Liver (tissue), 9 donors: ENCODE data around the gene PARM1. TPM values are rescaled to one million over a fixed set of nuclear protein-coding genes. Genes with fewer than 3 reads are reported as not detected.

Source experiments
- DNase-seq: peaks from one replicate; pipeline ENCODE4 v3.0.0-alpha.2; 2017; ENCODE audit warnings: low spot score
- H3K27ac ChIP-seq, 2 donors: one replicate each; pipeline ENCODE4 v1.7.0; 2013; ENCODE audit warnings: inconsistent platforms in 2 of 2, low read length in 2 of 2, control low read depth in 1 of 2, low read depth in 1 of 2, mild to moderate bottlenecking in 1 of 2
- H3K27me3 ChIP-seq, 4 donors: one replicate each; pipeline versions ENCODE4 v1.6.1 to v1.7.0; 2013; ENCODE audit warnings: low read length in 3 of 4, inconsistent platforms in 1 of 4, mild to moderate bottlenecking in 1 of 4, moderate library complexity in 1 of 4; ENCODE audit not compliant: control insufficient read depth in 4 of 4, insufficient read depth in 4 of 4
- H3K36me3 ChIP-seq, 4 donors: one replicate each; pipeline versions ENCODE4 v1.6.1 to v1.7.0; 2013; ENCODE audit warnings: low read length in 3 of 4, mild to moderate bottlenecking in 3 of 4, low read depth in 1 of 4, moderate library complexity in 1 of 4; ENCODE audit not compliant: control insufficient read depth in 4 of 4, insufficient read depth in 3 of 4
- H3K4me1 ChIP-seq, 4 donors: one replicate each; pipeline versions ENCODE4 v1.6.1 to v1.7.0; 2013; ENCODE audit warnings: low read length in 3 of 4, mild to moderate bottlenecking in 3 of 4, moderate library complexity in 1 of 4; ENCODE audit not compliant: control insufficient read depth in 4 of 4, insufficient read depth in 4 of 4
- H3K4me3 ChIP-seq, 3 donors: one replicate each; pipeline versions ENCODE4 v1.6.1 to v1.7.0; 2013; ENCODE audit warnings: low read length in 3 of 3, control low read depth in 1 of 3, low read depth in 1 of 3, mild to moderate bottlenecking in 1 of 3
- H3K9ac ChIP-seq, 2 donors: one replicate each; pipeline ENCODE4 v1.7.0; 2013; ENCODE audit warnings: low read length in 2 of 2, mild to moderate bottlenecking in 2 of 2, moderate library complexity in 2 of 2, control low read depth in 1 of 2, low read depth in 1 of 2
- H3K9me3 ChIP-seq, 4 donors: one replicate each; pipeline versions ENCODE4 v1.6.1 to v1.7.0; 2013; ENCODE audit warnings: low read length in 3 of 4; ENCODE audit not compliant: control insufficient read depth in 4 of 4
- ATF3 ChIP-seq: IDR thresholded peaks from 2 replicates; pipeline ENCODE4 v1.6.1; 2016; ENCODE audit warnings: antibody characterized with exemption
- CTCF ChIP-seq: fragments of 150-350 bp; IDR thresholded peaks from 2 replicates; pipeline ENCODE4 v1.5.1; 2017; ENCODE audit warnings: improper control_type of control experiment, low read depth, low read length; ENCODE audit not compliant: missing input control
- EGR1 ChIP-seq, 2 donors: IDR thresholded peaks; 2 replicates each; pipeline ENCODE4 v1.6.1; 2016 to 2018; ENCODE audit warnings: antibody characterized with exemption in 2 of 2, low read depth in 2 of 2
- FOXA1 ChIP-seq: IDR thresholded peaks from 2 replicates; pipeline ENCODE4 v1.6.1; 2016; ENCODE audit warnings: antibody characterized with exemption
- FOXA2 ChIP-seq: IDR thresholded peaks from 2 replicates; pipeline ENCODE4 v1.6.1; 2016; ENCODE audit warnings: antibody characterized with exemption
- GABPA ChIP-seq, 2 donors: IDR thresholded peaks in 1 of 2; conservative IDR thresholded peaks in 1 of 2; 2 replicates each; pipeline ENCODE4 v1.6.1; 2016; ENCODE audit warnings: antibody characterized with exemption in 2 of 2, mild to moderate bottlenecking in 1 of 2, moderate library complexity in 1 of 2
- HNF4A ChIP-seq, 2 donors: conservative IDR thresholded peaks; 2 replicates each; pipeline ENCODE4 v1.6.1; 2016; ENCODE audit warnings: antibody characterized with exemption in 2 of 2, mild to moderate bottlenecking in 2 of 2
- HNF4G ChIP-seq: IDR thresholded peaks from 2 replicates; pipeline ENCODE4 v1.6.1; 2016; ENCODE audit warnings: antibody characterized with exemption
- JUND ChIP-seq, 2 donors: IDR thresholded peaks; 2 replicates each; pipeline ENCODE4 v1.6.1; 2016; ENCODE audit warnings: antibody characterized with exemption in 2 of 2
- MAX ChIP-seq: IDR thresholded peaks from 2 replicates; pipeline ENCODE4 v1.6.1; 2016; ENCODE audit warnings: antibody characterized with exemption
- NR2F2 ChIP-seq: IDR thresholded peaks from 2 replicates; pipeline ENCODE4 v1.6.1; 2016; ENCODE audit warnings: antibody characterized with exemption
- RAD21 ChIP-seq, 2 donors: IDR thresholded peaks; 2 replicates each; pipeline ENCODE4 v1.6.1; 2016; ENCODE audit warnings: antibody characterized with exemption in 2 of 2, mild to moderate bottlenecking in 2 of 2
- RXRA ChIP-seq, 2 donors: IDR thresholded peaks; 2 replicates each; pipeline ENCODE4 v1.6.1; 2017 to 2018; ENCODE audit warnings: antibody characterized with exemption in 2 of 2, mild to moderate bottlenecking in 1 of 2
- SP1 ChIP-seq: IDR thresholded peaks from 2 replicates; pipeline ENCODE4 v1.6.1; 2018; ENCODE audit warnings: antibody characterized with exemption, mild to moderate bottlenecking
- TAF1 ChIP-seq: conservative IDR thresholded peaks from 2 replicates; pipeline ENCODE4 v1.6.1; 2016; ENCODE audit warnings: antibody characterized with exemption, mild to moderate bottlenecking
- YY1 ChIP-seq: IDR thresholded peaks from 2 replicates; pipeline ENCODE4 v1.6.1; 2016; ENCODE audit warnings: antibody characterized with exemption, mild to moderate bottlenecking
- WGBS: extraction: QIAGEN DNeasy Blood & Tissue Kit; methylation state at CpG from one replicate; pipeline ENCODE4 v1.1.7; 2013; 5-methylcytosine and 5-hydroxymethylcytosine counted together
- polyA plus RNA-seq, 2 donors: library from polyadenylated mRNA; stranded (reverse) in 1 of 2; unstranded in 1 of 2; fragments of 200-250 nt in 1 of 2; fragments of >200 nt in 1 of 2; fragmentation: Nextera tagmentation in 1 of 2; extraction: Ambion mirVana in 1 of 2; gene quantifications; one replicate each; pipeline versions ENCODE4 v1.2.1 to v1.2.3, GENCODE V29; 2013 to 2015
- total RNA-seq, 2 donors: library from RNA; depleted of rRNA; stranded (reverse); fragments of >200 nt; gene quantifications; one replicate each; pipeline ENCODE4 v1.2.3, GENCODE V29; 2014
- TF ChIP-seq, protein P1 (sequence below): IDR thresholded peaks from 2 replicates; pipeline ENCODE4 v1.6.1; 2016; ENCODE audit warnings: antibody characterized with exemption, mild to moderate bottlenecking
- TF ChIP-seq, protein P2 (sequence below): IDR thresholded peaks from 2 replicates; pipeline ENCODE4 v1.6.1; 2016; ENCODE audit warnings: antibody characterized with exemption
- donor health status: healthy.
- donor health status: healthy.
- donor health status: healthy.
- donor health status: healthy.
- donor health status: healthy.

The PARM1 gene
- total and polyA plus RNA-seq, 4 donors, result 0.42 to 2.2 (median 0.74) TPM

GRCh38 chr4:74891037-74891436 lies 41.9 kb upstream of the PARM1 start:
- DNase-seq, result no peak
- Histone ChIP-seq H3K4me3 (no peak overlapping the region), H3K4me1 (peaks cover 0 to 7% (median 0%) of the 10 kb centered on the region in 4 donors), H3K27me3 (peaks cover 0 to 6% (median 0%) of the 10 kb centered on the region in 4 donors), H3K9ac (no peak overlapping the region), H3K27ac (no peak overlapping the region), H3K9me3 (peaks cover 0 to 3% (median 1%) of the 10 kb centered on the region in 4 donors), H3K36me3 (no peaks in the 10 kb centered on the region)
- 74% methylated on average over 1 of the region's 1 CpG for WGBS
- TF ChIP-seq RAD21 (IDR thresholded peaks at IDR 0.05), result no peak
- TF ChIP-seq GABPA (IDR thresholded peaks at IDR 0.05 in 1 of 2, conservative IDR thresholded peaks at IDR 0.05 in 1 of 2), result no peak
- TF ChIP-seq RXRA (IDR thresholded peaks at IDR 0.05), result no peak

DNA sequence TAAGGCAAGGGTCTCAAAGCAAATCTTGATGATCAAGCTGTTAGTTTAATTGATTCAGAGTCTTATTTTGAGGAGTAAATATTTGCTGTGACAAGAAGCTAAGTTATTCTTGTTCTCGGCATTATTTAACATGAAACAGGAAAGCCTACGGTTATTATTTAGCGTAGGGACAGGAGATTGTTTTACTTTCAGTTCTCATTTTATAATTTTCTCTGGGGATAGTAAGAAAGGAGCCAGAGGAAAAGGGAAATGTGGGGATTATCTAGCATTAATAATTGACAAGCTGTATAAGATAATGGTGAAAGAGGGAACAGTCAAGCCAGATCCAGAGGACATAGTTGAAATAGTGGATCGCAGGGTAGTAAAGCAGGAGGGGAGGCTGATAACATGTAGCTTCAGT lies 39.7 kb upstream of the PARM1 start:
- TF ChIP-seq JUND (IDR thresholded peaks at IDR 0.05) (no peak), FOXA1 (no peak), HNF4G (no peak), RXRA (IDR thresholded peaks at IDR 0.05) (no peak), ATF3 (no peak), TAF1 (no peak), SP1 (no peak), YY1 (no peak), CTCF (no peak), EGR1 (IDR thresholded peaks at IDR 0.05; ENCODE audit: low read depth in 2 of 2) (no peak), NR2F2 (no peak), FOXA2 (no peak), RAD21 (IDR thresholded peaks at IDR 0.05) (no peak), GABPA (IDR thresholded peaks at IDR 0.05 in 1 of 2, conservative IDR thresholded peaks at IDR 0.05 in 1 of 2) (no peak), HNF4A (conservative IDR thresholded peaks at IDR 0.05) (no peak), MAX (no peak)
- TF ChIP-seq, protein P1, sequence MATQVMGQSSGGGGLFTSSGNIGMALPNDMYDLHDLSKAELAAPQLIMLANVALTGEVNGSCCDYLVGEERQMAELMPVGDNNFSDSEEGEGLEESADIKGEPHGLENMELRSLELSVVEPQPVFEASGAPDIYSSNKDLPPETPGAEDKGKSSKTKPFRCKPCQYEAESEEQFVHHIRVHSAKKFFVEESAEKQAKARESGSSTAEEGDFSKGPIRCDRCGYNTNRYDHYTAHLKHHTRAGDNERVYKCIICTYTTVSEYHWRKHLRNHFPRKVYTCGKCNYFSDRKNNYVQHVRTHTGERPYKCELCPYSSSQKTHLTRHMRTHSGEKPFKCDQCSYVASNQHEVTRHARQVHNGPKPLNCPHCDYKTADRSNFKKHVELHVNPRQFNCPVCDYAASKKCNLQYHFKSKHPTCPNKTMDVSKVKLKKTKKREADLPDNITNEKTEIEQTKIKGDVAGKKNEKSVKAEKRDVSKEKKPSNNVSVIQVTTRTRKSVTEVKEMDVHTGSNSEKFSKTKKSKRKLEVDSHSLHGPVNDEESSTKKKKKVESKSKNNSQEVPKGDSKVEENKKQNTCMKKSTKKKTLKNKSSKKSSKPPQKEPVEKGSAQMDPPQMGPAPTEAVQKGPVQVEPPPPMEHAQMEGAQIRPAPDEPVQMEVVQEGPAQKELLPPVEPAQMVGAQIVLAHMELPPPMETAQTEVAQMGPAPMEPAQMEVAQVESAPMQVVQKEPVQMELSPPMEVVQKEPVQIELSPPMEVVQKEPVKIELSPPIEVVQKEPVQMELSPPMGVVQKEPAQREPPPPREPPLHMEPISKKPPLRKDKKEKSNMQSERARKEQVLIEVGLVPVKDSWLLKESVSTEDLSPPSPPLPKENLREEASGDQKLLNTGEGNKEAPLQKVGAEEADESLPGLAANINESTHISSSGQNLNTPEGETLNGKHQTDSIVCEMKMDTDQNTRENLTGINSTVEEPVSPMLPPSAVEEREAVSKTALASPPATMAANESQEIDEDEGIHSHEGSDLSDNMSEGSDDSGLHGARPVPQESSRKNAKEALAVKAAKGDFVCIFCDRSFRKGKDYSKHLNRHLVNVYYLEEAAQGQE, result no peak
- TF ChIP-seq, protein P2, sequence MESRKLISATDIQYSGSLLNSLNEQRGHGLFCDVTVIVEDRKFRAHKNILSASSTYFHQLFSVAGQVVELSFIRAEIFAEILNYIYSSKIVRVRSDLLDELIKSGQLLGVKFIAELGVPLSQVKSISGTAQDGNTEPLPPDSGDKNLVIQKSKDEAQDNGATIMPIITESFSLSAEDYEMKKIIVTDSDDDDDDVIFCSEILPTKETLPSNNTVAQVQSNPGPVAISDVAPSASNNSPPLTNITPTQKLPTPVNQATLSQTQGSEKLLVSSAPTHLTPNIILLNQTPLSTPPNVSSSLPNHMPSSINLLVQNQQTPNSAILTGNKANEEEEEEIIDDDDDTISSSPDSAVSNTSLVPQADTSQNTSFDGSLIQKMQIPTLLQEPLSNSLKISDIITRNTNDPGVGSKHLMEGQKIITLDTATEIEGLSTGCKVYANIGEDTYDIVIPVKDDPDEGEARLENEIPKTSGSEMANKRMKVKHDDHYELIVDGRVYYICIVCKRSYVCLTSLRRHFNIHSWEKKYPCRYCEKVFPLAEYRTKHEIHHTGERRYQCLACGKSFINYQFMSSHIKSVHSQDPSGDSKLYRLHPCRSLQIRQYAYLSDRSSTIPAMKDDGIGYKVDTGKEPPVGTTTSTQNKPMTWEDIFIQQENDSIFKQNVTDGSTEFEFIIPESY, result no peak
- no peaks in the 10 kb centered on the region for H3K9me3 ChIP-seq
- no peaks in the 10 kb centered on the region for H3K36me3 ChIP-seq
- no peak for DNase-seq
- peak overlapping the region in 2 of 3 donors; percentile 10 to 36 for H3K4me3 ChIP-seq
- H3K4me1 ChIP-seq, result peaks cover 0 to 7% (median 1%) of the 10 kb centered on the region in 4 donors
- H3K27me3 ChIP-seq, result peaks cover 0 to 6% (median 0%) of the 10 kb centered on the region in 4 donors
- WGBS, result 28% methylated on average over 4 of the region's 4 CpGs
- H3K9ac ChIP-seq, result peak overlapping the region in 1 of 2 donors; percentile 50
- H3K27ac ChIP-seq, result no peak overlapping the region
